HCT116 (cell line): Measurements from ENCODE around the gene SMAD7. TPM values are rescaled to one million over a fixed set of nuclear protein-coding genes. Genes with fewer than 3 reads are reported as not detected.
A peak's percentile ranks its signal among the peaks of the same experiment; 100 is the strongest.

Experiments used
- ATAC-seq: fragments of 200-7000 bp; cut with Tn5 transposase; 2 replicates; pipeline ENCODE4 v1.9.1; 2020; ENCODE audit warnings: mild to moderate bottlenecking, moderate library complexity
- BruUV-seq: library from RNA; stranded (reverse); fragments of 400-500 nt; replicated peaks from 2 replicates; lab custom pipeline; 2021; lab: Mats Ljungman, UMichigan
- CTCF ChIA-PET: fragments of 300-600 bp; sonication (Branson Sonifier 250); formaldehyde crosslinking; loops from one replicate; lab custom pipeline; 2021; ENCODE audit warnings: antibody characterized with exemption; lab: Charles Lee
- POLR2A ChIA-PET: fragments of 300-600, 350-600 bp; sonication (Branson Sonifier 250); formaldehyde crosslinking; loops from one replicate; lab custom pipeline; 2021; ENCODE audit warnings: antibody characterized with exemption; lab: Charles Lee
- RAD21 ChIA-PET, 2 experiments: fragments of 300-600 bp; sonication (Branson Sonifier 250); formaldehyde crosslinking; loops; one replicate each; lab custom pipeline; 2023; ENCODE audit warnings: low total read pairs in 2 of 2; ENCODE audit not compliant: uncharacterized antibody in 2 of 2, unreplicated experiment in 2 of 2, low non-redundant PET in 1 of 2; lab: Charles Lee
- DNase-seq: peaks from one replicate; pipeline ENCODE4 v3.0.0-alpha.2; 2010; ENCODE audit warnings: low read depth, low spot score
- H2AFZ ChIP-seq: fragments of 200-600 bp; shearing (Covaris generic), sonication (generic); 2 replicates; pipeline ENCODE4 v1.6.1; 2017; ENCODE audit warnings: low read depth, mixed run types, mixed read lengths, antibody characterized with exemption, low read length; ENCODE audit not compliant: poor library complexity, severe bottlenecking
- H3K27ac ChIP-seq: 2 replicates; pipeline ENCODE4 v1.5.1; 2012; ENCODE audit warnings: low read depth, low read length
- H3K27me3 ChIP-seq: fragments of 200-600 bp; sonication (generic); 2 replicates; pipeline ENCODE4 v1.6.1; 2016; ENCODE audit warnings: mixed run types, low read length, mixed read lengths; ENCODE audit not compliant: insufficient read depth
- H3K36me3 ChIP-seq, 2 experiments: fragments of 200-500 bp in 1 of 2; fragments of 200-600 bp in 1 of 2; sonication (Bioruptor generic) in 1 of 2; sonication (generic) in 1 of 2; 2 replicates each; pipeline versions ENCODE4 v1.5.1 to v1.6.1; 2014 to 2016; ENCODE audit warnings: low read length in 2 of 2, inconsistent platforms in 1 of 2, mixed read lengths in 1 of 2, mixed run types in 1 of 2; ENCODE audit not compliant: insufficient read depth in 2 of 2, control insufficient read depth in 1 of 2
- H3K4me1 ChIP-seq, 2 experiments: fragments of 200-600 bp in 1 of 2; sonication (generic) in 1 of 2; 2 replicates each; pipeline versions ENCODE4 v1.5.1 to v1.6.1; 2012 to 2017; ENCODE audit warnings: low read length in 2 of 2, inconsistent platforms in 1 of 2, mild to moderate bottlenecking in 1 of 2, mixed read lengths in 1 of 2, mixed run types in 1 of 2, moderate library complexity in 1 of 2; ENCODE audit not compliant: insufficient read depth in 2 of 2, control insufficient read depth in 1 of 2
- H3K4me2 ChIP-seq: fragments of 200-600 bp; sonication (generic); 2 replicates; pipeline ENCODE4 v1.6.1; 2017; ENCODE audit warnings: mixed run types, low read length, mixed read lengths
- H3K4me3 ChIP-seq, 2 experiments: fragments of 200-600 bp in 1 of 2; sonication (generic) in 1 of 2; replicated peaks in 1 of 2; 2 replicates each; pipeline ENCODE4 v1.5.1; 2011 to 2016; ENCODE audit warnings: low read length in 2 of 2, control low read depth in 1 of 2, low read depth in 1 of 2, mild to moderate bottlenecking in 1 of 2, mixed read lengths in 1 of 2, mixed run types in 1 of 2
- H3K79me2 ChIP-seq: fragments of 200-600 bp; sonication (generic); 2 replicates; pipeline ENCODE4 v1.6.1; 2017; ENCODE audit warnings: mild to moderate bottlenecking, mixed run types, low read length, moderate library complexity, mixed read lengths; ENCODE audit not compliant: insufficient read depth
- H3K9ac ChIP-seq: fragments of 200-600 bp; sonication (generic); 2 replicates; pipeline ENCODE4 v1.6.1; 2016; ENCODE audit warnings: low read length, mixed read lengths
- H3K9me2 ChIP-seq: fragments of 200-600 bp; sonication (generic), shearing (Covaris generic); 2 replicates; pipeline ENCODE4 v1.6.1; 2017; ENCODE audit warnings: mixed run types, mild to moderate bottlenecking, moderate library complexity; ENCODE audit not compliant: insufficient read depth
- H3K9me3 ChIP-seq, 2 experiments: fragments of 200-500 bp in 1 of 2; fragments of 200-600 bp in 1 of 2; sonication (Bioruptor generic) in 1 of 2; sonication (generic) in 1 of 2; 2 replicates each; pipeline ENCODE4 v1.6.1; 2014 to 2017; ENCODE audit warnings: low read length in 2 of 2, mixed read lengths in 2 of 2, inconsistent platforms in 1 of 2, low read depth in 1 of 2, mild to moderate bottlenecking in 1 of 2, mixed run types in 1 of 2, moderate library complexity in 1 of 2; ENCODE audit not compliant: control insufficient read depth in 1 of 2, insufficient read depth in 1 of 2
- H4K20me1 ChIP-seq: fragments of 200-600 bp; sonication (generic), shearing (Covaris generic); 2 replicates; pipeline ENCODE4 v1.6.1; 2017; ENCODE audit warnings: mixed run types, mild to moderate bottlenecking, moderate library complexity; ENCODE audit not compliant: insufficient read depth
- CBX3 ChIP-seq: IDR thresholded peaks from 2 replicates; pipeline ENCODE4 v1.6.1; 2012; ENCODE audit warnings: low read depth
- CEBPB ChIP-seq: IDR thresholded peaks from 2 replicates; pipeline ENCODE4 v1.6.1; 2012; ENCODE audit warnings: low read depth
- EGR1 ChIP-seq: IDR thresholded peaks from 2 replicates; pipeline ENCODE4 v1.6.1; 2012; ENCODE audit warnings: low read depth
- EZH2 ChIP-seq: fragments of 200-600 bp; sonication (generic); IDR thresholded peaks from 2 replicates; pipeline ENCODE4 v1.6.1; 2017; ENCODE audit warnings: antibody characterized with exemption, mixed run types
- FOSL1 ChIP-seq: IDR thresholded peaks from 2 replicates; pipeline ENCODE4 v1.6.1; 2012; ENCODE audit warnings: low read depth
- POLR2A ChIP-seq: IDR thresholded peaks from 2 replicates; pipeline ENCODE4 v1.7.0; 2011; ENCODE audit warnings: borderline replicate concordance; ENCODE audit not compliant: insufficient read depth, insufficient read length; ENCODE audit errors: extremely low read depth
- POLR2AphosphoS5 ChIP-seq: IDR thresholded peaks from 2 replicates; pipeline ENCODE4 v1.6.1; 2011; ENCODE audit warnings: mild to moderate bottlenecking, low read depth, low read length, moderate library complexity
- SIN3A ChIP-seq: IDR thresholded peaks from 2 replicates; pipeline ENCODE4 v1.6.1; 2012; ENCODE audit warnings: low read depth
- SP1 ChIP-seq: IDR thresholded peaks from 2 replicates; pipeline ENCODE4 v1.6.1; 2012; ENCODE audit warnings: low read depth
- TCF7L2 ChIP-seq: IDR thresholded peaks from 2 replicates; pipeline ENCODE4 v1.7.0; 2011; ENCODE audit warnings: borderline replicate concordance, inconsistent platforms; ENCODE audit not compliant: insufficient read depth, insufficient read length; ENCODE audit errors: extremely low read depth
- ZFX ChIP-seq: fragments of 450-650 bp; IDR thresholded peaks from 2 replicates; pipeline ENCODE4 v1.6.1; 2017
- ZNF274 ChIP-seq: fragments of 200-500 bp; sonication (Bioruptor generic); IDR thresholded peaks from 2 replicates; pipeline ENCODE4 v1.6.1; 2014; ENCODE audit warnings: mild to moderate bottlenecking, low read depth, low read length, inconsistent platforms
- intact Hi-C: fragments of 100-400 bp; cut with micrococcal nuclease; formaldehyde crosslinking; loops from 2 replicates; pipeline ENCODE4 v1.10.0; 2022
- total RNA-seq: library from RNA; stranded (reverse); gene quantifications from one replicate; pipeline ENCODE4 v1.2.1, GENCODE V29; 2021; ENCODE audit not compliant: unreplicated experiment
- TF ChIP-seq, protein P1 (sequence below), 3 experiments: fragments of 200-600 bp in 1 of 3; sonication (generic) in 1 of 3; IDR thresholded peaks in 2 of 3; conservative IDR thresholded peaks in 1 of 3; 2 replicates each; pipeline ENCODE4 v1.5.1; 2012 to 2017; ENCODE audit warnings: low read depth in 2 of 3, low read length in 2 of 3, antibody characterized with exemption in 1 of 3, borderline replicate concordance in 1 of 3, control low read depth in 1 of 3, mild to moderate bottlenecking in 1 of 3, mixed read lengths in 1 of 3, mixed run types in 1 of 3, moderate library complexity in 1 of 3; ENCODE audit not compliant: insufficient read depth in 1 of 3
- TF ChIP-seq, protein P2 (sequence below): IDR thresholded peaks from 2 replicates; pipeline ENCODE4 v1.6.1; 2012
- TF ChIP-seq, protein P3 (sequence below): IDR thresholded peaks from 2 replicates; pipeline ENCODE4 v1.6.1; 2011; ENCODE audit warnings: mild to moderate bottlenecking, low read length, moderate library complexity; ENCODE audit not compliant: insufficient replicate concordance; ENCODE audit errors: extremely low read depth
- TF ChIP-seq, protein P4 (sequence below): IDR thresholded peaks from 2 replicates; pipeline ENCODE4 v1.6.1; 2012; ENCODE audit warnings: low read depth

The SMAD7 gene
- total RNA-seq, 1 experiment from 2014 or later, result 7.2 TPM

DNA sequence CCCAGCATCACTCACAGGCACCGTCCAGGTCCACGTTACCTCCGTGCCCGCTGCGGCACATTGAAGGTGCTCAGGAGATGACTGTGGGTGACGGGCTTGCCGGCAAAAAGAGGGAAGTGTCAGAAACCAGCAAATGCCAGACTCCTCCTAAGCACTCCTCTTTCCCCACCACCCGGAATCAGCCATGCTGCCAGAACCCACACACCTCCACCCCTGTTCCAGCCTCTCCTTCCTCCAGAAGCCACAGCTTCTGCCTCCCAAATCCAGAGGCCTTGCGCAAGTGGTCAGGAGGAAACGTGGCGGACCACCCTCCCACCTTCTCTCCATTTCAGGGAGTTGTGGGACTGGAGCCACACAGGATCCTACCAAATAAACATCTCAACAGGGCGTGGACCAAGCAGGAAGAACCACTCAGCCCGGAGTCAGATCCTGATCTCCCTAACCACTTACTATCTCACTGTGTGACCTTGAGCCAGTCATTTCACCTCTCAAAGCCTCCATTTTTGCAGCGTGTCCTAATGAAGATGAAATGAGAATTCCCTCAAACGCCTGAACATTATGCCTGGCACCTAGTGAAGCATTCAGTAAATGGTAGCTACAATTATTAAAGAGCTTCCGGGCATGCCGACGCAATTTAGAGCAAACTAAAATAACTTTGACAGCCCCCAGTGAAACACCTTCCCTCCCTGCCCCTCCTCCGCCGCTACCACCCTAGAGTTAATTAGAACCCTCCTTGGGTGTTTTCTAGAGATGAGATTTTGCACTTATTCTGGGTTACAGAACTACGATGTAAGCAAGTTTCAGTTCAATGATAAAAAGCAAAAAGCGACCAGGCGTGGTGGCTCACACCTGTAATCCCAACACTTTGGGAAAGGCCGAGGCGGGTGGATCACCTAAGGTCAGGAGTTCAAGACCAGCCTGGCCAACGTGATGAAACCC lies 32.9 kb downstream of the SMAD7 start:
- Histone ChIP-seq H3K4me2 (no peak overlapping the region), H4K20me1 (no peaks in the 10 kb centered on the region), H3K4me1 (peaks cover 9 to 10% of the 10 kb centered on the region in 2 experiments; a peak in 3 of 4 replicates)
- no peak for DNase-seq
- POLR2A ChIA-PET, result no interaction called here
- TF ChIP-seq SIN3A, result no peak
- TF ChIP-seq POLR2A, result no peak
- TF ChIP-seq, protein P1, sequence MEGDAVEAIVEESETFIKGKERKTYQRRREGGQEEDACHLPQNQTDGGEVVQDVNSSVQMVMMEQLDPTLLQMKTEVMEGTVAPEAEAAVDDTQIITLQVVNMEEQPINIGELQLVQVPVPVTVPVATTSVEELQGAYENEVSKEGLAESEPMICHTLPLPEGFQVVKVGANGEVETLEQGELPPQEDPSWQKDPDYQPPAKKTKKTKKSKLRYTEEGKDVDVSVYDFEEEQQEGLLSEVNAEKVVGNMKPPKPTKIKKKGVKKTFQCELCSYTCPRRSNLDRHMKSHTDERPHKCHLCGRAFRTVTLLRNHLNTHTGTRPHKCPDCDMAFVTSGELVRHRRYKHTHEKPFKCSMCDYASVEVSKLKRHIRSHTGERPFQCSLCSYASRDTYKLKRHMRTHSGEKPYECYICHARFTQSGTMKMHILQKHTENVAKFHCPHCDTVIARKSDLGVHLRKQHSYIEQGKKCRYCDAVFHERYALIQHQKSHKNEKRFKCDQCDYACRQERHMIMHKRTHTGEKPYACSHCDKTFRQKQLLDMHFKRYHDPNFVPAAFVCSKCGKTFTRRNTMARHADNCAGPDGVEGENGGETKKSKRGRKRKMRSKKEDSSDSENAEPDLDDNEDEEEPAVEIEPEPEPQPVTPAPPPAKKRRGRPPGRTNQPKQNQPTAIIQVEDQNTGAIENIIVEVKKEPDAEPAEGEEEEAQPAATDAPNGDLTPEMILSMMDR (IDR thresholded peaks at IDR 0.05 in 2 of 3, conservative IDR thresholded peaks at IDR 0.05 in 1 of 3; ENCODE audit: borderline replicate concordance in 1 of 3, insufficient read depth in 1 of 3, low read depth in 2 of 3, low read length in 2 of 3), result no peak
- TF ChIP-seq EZH2, result no peak
- TF ChIP-seq, protein P2, sequence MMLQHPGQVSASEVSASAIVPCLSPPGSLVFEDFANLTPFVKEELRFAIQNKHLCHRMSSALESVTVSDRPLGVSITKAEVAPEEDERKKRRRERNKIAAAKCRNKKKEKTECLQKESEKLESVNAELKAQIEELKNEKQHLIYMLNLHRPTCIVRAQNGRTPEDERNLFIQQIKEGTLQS, result no peak
- TF ChIP-seq SP1, result no peak
- no peak for TF ChIP-seq EGR1
- TF ChIP-seq TCF7L2, result no peak
- TF ChIP-seq CBX3, result no peak
- TF ChIP-seq CEBPB, result no peak
- no peak for TF ChIP-seq ZFX
- TF ChIP-seq POLR2AphosphoS5, result no peak
- TF ChIP-seq, protein P3, sequence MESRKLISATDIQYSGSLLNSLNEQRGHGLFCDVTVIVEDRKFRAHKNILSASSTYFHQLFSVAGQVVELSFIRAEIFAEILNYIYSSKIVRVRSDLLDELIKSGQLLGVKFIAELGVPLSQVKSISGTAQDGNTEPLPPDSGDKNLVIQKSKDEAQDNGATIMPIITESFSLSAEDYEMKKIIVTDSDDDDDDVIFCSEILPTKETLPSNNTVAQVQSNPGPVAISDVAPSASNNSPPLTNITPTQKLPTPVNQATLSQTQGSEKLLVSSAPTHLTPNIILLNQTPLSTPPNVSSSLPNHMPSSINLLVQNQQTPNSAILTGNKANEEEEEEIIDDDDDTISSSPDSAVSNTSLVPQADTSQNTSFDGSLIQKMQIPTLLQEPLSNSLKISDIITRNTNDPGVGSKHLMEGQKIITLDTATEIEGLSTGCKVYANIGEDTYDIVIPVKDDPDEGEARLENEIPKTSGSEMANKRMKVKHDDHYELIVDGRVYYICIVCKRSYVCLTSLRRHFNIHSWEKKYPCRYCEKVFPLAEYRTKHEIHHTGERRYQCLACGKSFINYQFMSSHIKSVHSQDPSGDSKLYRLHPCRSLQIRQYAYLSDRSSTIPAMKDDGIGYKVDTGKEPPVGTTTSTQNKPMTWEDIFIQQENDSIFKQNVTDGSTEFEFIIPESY, result no peak
- TF ChIP-seq, protein P4, sequence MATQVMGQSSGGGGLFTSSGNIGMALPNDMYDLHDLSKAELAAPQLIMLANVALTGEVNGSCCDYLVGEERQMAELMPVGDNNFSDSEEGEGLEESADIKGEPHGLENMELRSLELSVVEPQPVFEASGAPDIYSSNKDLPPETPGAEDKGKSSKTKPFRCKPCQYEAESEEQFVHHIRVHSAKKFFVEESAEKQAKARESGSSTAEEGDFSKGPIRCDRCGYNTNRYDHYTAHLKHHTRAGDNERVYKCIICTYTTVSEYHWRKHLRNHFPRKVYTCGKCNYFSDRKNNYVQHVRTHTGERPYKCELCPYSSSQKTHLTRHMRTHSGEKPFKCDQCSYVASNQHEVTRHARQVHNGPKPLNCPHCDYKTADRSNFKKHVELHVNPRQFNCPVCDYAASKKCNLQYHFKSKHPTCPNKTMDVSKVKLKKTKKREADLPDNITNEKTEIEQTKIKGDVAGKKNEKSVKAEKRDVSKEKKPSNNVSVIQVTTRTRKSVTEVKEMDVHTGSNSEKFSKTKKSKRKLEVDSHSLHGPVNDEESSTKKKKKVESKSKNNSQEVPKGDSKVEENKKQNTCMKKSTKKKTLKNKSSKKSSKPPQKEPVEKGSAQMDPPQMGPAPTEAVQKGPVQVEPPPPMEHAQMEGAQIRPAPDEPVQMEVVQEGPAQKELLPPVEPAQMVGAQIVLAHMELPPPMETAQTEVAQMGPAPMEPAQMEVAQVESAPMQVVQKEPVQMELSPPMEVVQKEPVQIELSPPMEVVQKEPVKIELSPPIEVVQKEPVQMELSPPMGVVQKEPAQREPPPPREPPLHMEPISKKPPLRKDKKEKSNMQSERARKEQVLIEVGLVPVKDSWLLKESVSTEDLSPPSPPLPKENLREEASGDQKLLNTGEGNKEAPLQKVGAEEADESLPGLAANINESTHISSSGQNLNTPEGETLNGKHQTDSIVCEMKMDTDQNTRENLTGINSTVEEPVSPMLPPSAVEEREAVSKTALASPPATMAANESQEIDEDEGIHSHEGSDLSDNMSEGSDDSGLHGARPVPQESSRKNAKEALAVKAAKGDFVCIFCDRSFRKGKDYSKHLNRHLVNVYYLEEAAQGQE, result no peak
- TF ChIP-seq ZNF274, result no peak
- TF ChIP-seq FOSL1, result no peak
- TF ChIP-seq, all 23 proteins: peak for 0
- BruUV-seq, result TSS peak; percentile 40
- ATAC-seq, result no peak
- Histone ChIP-seq H3K79me2 (no peaks in the 10 kb centered on the region), H3K4me3 (no peak overlapping the region), H3K27me3 (no peaks in the 10 kb centered on the region), H3K9me3 (no peaks in the 10 kb centered on the region), H3K9me2 (no peaks in the 10 kb centered on the region), H3K36me3 (peaks cover 0 to 2% of the 10 kb centered on the region in 2 experiments; a peak in 1 of 4 replicates), H3K9ac (no peak overlapping the region), H3K27ac (no peak overlapping the region), H2AFZ (no peak overlapping the region)
- RAD21 ChIA-PET, result no interaction called here
- intact Hi-C loops, result no loop called here
- CTCF ChIA-PET, result no interaction called here
